Head of caudate nucleus (tissue), 42 donors: ENCODE data around the gene TTC16.

Experiments
- DNase-seq, 42 donors: peaks; one replicate each; pipeline versions ENCODE4 v3.0.0 to v3.0.0-alpha.2; 2020 to 2021; ENCODE audit warnings: mixed read lengths in 7 of 42
- intact Hi-C: fragments of 100-400 bp; cut with DNase I; formaldehyde crosslinking; loops from one replicate; pipeline ENCODE4 v1.15.0; 2022

Gene TTC16

GRCh38 chr9:127715470-127716337, at the start of gene TTC16, which contains the start of gene PTRH1:
TSS of gene TTC16 (plus strand) at chr9:127716079. CDS start at chr9:127716146, 67 bp downstream.
TSS of gene PTRH1 (minus strand) at chr9:127715663. CDS start at chr9:127715639, 24 bp downstream.
- DNase-seq, result peak; percentile 94 to 100 (median 99)
- intact Hi-C loops, result loop anchor here (5.0 kb wide), 1 partner anchor 103 kb away; the partner anchor contains the start of gene STXBP1

DNA sequence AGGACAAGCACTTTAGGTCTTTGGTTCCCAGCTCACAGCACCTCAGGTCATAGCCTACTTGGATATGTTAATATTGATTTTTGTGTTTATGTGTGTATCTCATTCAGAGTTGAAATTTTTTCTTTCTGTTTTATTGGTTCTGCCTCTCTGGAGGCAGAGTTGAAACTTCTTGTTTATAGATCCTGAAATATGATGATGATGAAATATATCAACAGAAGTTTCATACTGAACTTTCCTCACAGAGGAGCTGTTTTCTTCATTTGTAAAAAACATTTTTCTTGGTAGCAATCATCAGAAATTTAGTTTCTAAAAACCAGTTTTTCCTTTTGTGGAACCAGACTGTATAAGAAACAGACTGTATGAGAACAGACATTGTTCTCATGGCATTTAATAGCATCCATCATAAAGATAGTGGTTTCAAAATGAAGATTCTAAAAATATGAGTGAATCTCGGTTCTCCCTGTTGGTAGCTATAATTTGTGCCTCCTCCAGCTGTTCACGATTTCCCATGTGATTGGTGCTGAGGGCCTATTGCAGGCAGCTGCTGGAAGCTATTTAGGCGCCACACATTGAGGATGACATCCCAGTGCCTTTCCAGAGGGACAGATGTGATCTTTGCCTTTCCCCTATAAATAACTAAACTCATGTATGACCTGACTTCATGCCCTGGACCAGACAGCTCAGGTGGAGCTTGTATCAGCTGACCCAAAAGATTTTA, 48.6 kb upstream of the TTC16 start:
- intact Hi-C loops, result no loop called here
- DNase-seq, result no peak

DNA sequence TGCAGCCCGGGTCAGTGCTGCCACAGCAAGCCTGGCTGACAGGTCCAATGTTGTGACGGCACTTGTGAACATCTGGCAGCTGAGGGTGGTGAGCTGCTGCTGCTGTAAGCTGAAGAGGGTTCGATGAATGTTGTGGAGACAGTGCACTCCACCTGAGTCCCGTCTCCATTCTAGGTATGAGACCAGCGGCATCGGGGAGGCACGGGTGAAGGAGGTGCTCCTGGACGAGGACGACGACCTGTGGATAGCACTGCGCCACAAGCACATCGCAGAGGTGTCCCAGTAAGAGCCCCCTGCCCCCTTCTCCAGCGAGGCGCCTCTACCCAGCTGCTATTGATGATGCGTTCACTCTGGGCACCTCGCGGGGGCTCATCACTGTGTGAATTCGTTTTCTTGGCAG, 48.0 kb upstream of the TTC16 start:
- intact Hi-C loops, result no loop called here
- DNase-seq, result no peak

DNA sequence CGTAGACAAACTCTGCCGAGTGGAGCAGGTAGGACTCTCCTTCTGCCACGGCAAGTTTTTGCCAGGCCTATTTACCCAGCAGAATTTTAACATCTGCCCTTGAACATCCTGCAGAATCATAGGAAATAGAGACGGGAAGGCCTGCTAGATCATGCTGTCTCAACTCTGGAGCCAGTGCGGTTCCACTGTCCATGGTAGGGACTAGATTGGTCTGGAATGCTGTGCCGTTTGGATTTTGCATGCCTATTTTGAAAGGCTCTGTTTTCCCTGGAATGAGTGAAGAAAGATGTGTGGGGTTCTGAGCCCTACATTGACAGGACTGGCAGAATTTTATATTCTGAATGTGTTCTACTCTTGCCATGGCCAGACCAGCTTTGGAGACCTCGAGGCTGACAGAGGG, 42.6 kb upstream of the TTC16 start:
- DNase-seq, result no peak
- intact Hi-C loops, result no loop called here

DNA sequence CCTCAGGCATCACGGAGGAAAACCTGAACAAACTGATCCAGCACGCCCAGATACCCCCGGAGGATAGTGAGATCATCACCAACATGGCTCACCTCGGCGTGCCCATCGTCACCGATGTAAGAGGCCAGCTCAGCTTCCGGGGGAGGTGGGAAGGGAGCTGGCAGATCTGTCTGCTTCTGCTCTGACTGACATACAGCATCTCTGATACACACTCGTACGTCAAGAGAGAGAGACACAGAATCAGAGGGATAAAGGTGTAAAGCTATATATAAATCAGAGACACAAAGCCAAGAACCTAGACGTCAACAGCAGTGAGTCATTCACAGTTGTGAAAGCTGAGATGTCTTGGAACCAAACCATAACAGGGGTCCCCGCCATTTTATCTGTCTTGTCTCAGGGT, 39.2 kb upstream of the TTC16 start:
- peak in 30 of 42 donors; percentile 22 to 83 (median 48) for DNase-seq
- intact Hi-C loops, result no loop called here

GRCh38 chr9:127679506-127679905, 36.4 kb upstream of the TTC16 start:
- intact Hi-C loops, result no loop called here
- DNase-seq, result peak in 11 of 42 donors; percentile 17 to 73 (median 45)

DNA sequence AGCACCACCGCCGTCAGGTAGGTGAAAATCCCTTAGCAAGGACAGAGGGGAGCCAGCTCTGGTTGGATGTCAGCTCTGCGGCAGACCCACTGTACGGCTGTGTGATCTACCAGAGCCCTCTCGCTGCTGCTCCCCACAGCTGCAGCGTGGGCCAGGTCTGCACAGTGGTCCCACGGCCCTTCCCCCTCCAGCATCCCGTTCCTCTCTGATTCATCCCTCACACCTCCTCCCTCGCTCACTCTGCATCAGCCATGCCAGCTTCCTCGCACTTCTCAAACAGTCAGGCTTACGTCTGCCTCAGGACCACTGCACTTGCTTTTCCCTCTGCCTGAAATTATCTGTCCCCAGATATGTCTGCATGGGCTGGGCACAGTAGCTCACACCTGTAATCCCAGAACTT, 35.7 kb upstream of the TTC16 start:
- peak in 23 of 42 donors; percentile 23 to 75 (median 48) for DNase-seq
- intact Hi-C loops, result no loop called here

DNA sequence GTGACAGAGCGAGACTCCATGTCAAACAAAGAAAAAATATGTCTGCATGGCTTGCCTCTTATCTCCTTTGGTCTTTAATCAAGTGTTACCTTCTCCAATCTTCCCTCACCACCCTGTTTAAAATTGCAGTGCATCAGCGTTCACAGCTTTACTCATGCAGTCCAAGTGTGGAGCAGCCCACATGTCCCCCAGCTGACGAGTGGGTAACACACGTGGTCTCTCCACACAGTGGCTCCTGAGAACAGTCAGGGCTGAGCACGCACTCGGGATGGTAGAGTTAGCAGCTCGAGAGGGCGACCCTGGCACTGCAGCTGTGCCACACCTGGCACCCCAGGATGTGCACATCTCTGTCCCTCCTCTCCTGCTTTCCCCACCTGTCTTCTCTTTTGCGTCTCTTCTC, 35.0 kb upstream of the TTC16 start:
- intact Hi-C loops, result no loop called here
- DNase-seq, result peak; percentile 42 to 90 (median 74)

GRCh38 chr9:127682351-127683136, 33.3 kb upstream of the TTC16 start:
- no peak for DNase-seq
- intact Hi-C loops, result no loop called here

DNA sequence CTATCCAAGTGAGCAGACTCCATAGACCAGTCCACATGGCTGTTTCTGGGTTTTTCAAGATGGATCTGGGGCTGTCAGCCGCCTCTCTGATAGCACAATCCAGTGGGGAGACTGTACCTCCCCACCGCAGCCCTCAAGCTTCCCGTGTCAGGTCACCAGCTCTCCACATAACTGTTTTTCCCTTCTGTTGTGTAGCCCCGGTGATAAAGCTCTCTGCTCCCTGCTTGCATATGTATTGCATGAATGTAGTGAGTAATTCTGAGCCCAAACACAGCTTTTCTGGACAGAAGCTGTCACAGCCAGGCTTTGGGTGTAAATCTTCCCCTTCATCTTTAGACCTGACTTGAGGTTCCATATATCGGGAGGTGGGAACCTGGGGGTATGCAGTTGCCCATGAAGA, 32.2 kb upstream of the TTC16 start:
- intact Hi-C loops, result no loop called here
- DNase-seq, result no peak

DNA sequence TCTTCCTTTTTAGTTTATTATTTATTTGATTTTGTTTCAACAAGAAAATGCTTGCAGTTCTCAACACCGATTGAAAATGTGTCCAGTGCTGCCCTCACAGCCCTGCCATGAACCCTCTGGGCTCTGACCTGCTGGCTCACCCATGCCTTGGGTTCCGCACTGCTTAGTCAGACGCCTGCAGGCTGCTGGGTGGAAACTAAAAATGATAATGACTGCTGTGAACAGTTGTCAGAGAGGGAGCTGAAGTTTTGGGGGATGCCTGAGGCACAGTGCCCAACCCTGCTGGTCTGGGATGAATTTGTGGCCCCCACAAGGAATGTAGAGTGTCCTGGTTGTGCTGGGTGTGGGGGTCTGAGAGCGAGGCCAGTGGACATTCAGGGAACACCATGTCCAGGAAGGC, 31.3 kb upstream of the TTC16 start:
- intact Hi-C loops, result no loop called here
- DNase-seq, result no peak

DNA sequence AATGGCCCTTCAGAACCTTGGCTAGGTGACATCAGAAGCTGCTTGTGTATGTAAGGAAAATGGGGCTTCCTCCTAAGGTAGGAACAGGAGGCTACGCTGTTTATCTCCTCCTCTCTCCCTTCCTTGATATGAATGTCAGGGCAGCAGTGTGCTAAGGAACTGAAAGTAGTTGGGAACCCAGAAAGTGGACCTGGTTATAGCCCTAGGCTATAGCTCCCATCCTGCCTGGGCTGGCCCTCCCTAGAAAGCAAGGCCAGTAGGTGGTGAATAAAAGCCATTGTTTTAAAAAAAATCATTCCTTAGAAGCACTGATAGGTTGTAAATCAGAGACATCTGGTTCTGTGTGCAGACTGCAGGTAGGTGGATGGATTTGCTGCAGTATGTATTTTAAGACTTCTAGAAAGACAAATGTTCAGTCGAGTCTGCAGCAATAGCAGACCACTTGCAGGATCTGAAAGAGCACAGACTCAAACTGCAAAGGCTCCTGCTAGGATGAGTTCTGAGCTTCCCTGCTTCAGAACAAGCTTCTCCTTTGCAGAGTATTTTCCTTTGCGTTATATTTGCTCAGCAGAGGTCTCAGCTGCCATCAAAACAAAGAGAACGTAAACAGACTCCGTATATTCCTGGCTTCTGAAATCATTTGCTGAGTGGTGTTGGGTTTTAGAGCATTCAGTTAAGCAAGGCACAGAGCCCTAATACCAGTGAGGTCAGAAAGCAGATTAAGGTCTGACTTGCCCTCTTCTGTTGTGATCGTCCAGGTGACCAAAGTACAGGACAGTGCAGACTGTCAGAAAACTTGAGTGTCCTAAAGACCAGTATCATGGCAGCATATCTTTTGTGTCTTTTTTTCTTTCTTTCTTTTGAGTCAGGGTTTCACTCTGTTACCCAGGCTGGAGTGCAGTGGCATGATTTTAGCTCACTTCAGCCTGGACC, 29.2 kb upstream of the TTC16 start:
- peak in 11 of 42 donors; percentile 21 to 68 (median 39) for DNase-seq
- intact Hi-C loops, result no loop called here

- intact Hi-C loops, result no loop called here
These were observed 26.4 kb upstream of the TTC16 start for GRCh38 chr9:127689329-127690000.

GRCh38 chr9:127690735-127691134, 25.1 kb upstream of the TTC16 start:
- peak in 12 of 42 donors; percentile 27 to 60 (median 42) for DNase-seq
- intact Hi-C loops, result no loop called here

More at GRCh38 chr9:127689329-127690000, 26.4 kb upstream of the TTC16 start:
- peak in 1 of 42 donors; percentile 30 for DNase-seq

DNA sequence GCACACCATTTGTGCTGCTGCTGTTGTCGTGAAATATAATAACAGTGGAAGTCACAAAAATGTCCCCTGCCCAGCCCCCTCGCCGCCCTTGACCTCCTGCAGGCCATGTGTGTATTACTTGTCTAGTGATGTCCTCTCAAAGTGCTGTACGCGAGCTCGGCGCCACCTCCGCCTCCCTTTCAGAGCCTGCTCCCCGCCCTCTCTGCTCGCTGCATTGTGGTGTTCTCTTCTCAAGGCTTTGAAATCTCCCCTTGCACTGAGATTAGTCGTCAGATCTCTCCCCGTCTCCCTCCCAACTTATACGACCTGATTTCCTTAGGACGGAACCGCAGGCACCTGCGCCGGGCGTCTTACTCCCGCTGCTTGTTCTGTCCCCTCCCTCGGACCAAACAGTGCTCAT, 23.8 kb upstream of the TTC16 start:
- intact Hi-C loops, result no loop called here
- peak in 12 of 42 donors; percentile 10 to 61 (median 42) for DNase-seq

DNA sequence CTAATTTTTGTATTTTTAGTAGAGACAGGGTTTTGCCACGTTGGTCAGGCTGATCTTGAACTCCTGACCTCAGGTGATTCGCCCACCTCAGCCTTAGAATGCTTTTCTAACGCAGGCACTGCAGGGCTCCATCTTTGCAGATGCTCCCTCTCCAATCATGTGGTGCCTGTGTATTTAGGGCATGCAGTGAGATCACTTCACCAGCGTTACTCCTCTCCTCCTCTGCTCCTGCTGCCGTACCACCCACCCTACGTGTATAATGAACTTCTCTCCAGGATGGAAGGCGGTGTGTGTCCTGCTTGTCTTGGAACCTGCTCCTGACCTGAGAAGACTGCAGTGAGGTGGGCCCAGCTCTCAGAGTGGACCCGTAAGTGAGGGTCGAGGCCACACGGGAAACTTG, 22.7 kb upstream of the TTC16 start:
- intact Hi-C loops, result no loop called here
- DNase-seq, result peak in 35 of 42 donors; percentile 26 to 87 (median 62)

DNA sequence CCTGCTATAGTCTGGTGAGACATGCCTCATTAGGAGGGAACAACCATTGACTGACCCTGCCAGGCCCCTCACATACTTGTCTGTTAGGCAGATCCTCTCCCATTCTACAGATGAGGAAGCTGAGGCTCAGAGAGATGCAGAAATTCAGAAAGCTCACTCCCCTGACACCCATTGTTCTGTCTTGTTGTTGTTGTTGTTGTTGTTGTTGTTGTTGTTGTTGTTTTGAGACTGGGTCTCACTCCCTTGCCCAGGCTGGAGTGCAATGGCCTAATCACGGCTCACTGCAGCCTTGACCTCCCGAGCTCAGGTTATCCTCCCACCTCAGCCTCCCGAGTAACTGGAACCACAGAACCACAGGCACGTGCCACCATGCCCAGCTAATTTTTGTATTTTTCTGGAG, 22.2 kb upstream of the TTC16 start:
- DNase-seq, result no peak
- intact Hi-C loops, result no loop called here
